ENCODE measurements around the gene MYBL2.

MYBL2 gene

GRCh38 chr20:43723186-43723585 lies 56.3 kb downstream of the MYBL2 start:
- DNase-seq (ENCODE audit: low read depth) = no peak

GRCh38 chr20:43723735-43724134 lies 56.8 kb downstream of the MYBL2 start:
- no peak for DNase-seq (ENCODE audit: low read depth)

- no peak for DNase-seq (ENCODE audit: low read depth)
These were observed 57.5 kb downstream of the MYBL2 start for GRCh38 chr20:43724383-43724782.

- no peak for DNase-seq (ENCODE audit: low read depth)
These were observed 58.8 kb downstream of the MYBL2 start for GRCh38 chr20:43725666-43726065.

- DNase-seq (ENCODE audit: low read depth) = no peak
These were observed 59.4 kb downstream of the MYBL2 start for GRCh38 chr20:43726333-43726732.

- DNase-seq (ENCODE audit: low read depth) = no peak
These were observed 60.0 kb downstream of the MYBL2 start, which contains the start of gene GTSF1L for GRCh38 chr20:43726811-43727338. Gene GTSF1L, minus strand, starts transcription at chr20:43727002. Its CDS starts 308 bp downstream, at chr20:43726694.

- DNase-seq (ENCODE audit: low read depth) = no peak
These were observed 61.2 kb downstream of the MYBL2 start for GRCh38 chr20:43727980-43728590.

- DNase-seq (ENCODE audit: low read depth) = no peak
These were observed 61.9 kb downstream of the MYBL2 start for GRCh38 chr20:43728686-43729255.

GRCh38 chr20:43731469-43731868 lies 64.6 kb downstream of the MYBL2 start:
- DNase-seq (ENCODE audit: low read depth) = no peak

GRCh38 chr20:43731927-43732326 lies 65.0 kb downstream of the MYBL2 start:
- DNase-seq (ENCODE audit: low read depth) = no peak

GRCh38 chr20:43736588-43737158 lies 69.8 kb downstream of the MYBL2 start:
- DNase-seq (ENCODE audit: low read depth) = no peak

- no peak for DNase-seq (ENCODE audit: low read depth)
These were observed 71.0 kb downstream of the MYBL2 start for GRCh38 chr20:43737925-43738324.

GRCh38 chr20:43739148-43739749 lies 72.3 kb downstream of the MYBL2 start:
- no peak for DNase-seq (ENCODE audit: low read depth)

- no peak for DNase-seq (ENCODE audit: low read depth)
These were observed 73.7 kb downstream of the MYBL2 start for GRCh38 chr20:43740642-43741041.

GRCh38 chr20:43744151-43744611 lies 77.3 kb downstream of the MYBL2 start:
- no peak for DNase-seq (ENCODE audit: low read depth)

- DNase-seq (ENCODE audit: low read depth) = no peak
These were observed 78.2 kb downstream of the MYBL2 start for GRCh38 chr20:43744966-43745730.

- DNase-seq (ENCODE audit: low read depth) = no peak
These were observed 79.6 kb downstream of the MYBL2 start for GRCh38 chr20:43746344-43747137.

- DNase-seq (ENCODE audit: low read depth) = no peak
These were observed 81.4 kb downstream of the MYBL2 start for GRCh38 chr20:43748274-43748673.

GRCh38 chr20:43749734-43750294 lies 82.9 kb downstream of the MYBL2 start:
- peak; percentile 39 for DNase-seq (ENCODE audit: low read depth)

- DNase-seq (ENCODE audit: low read depth) = no peak
These were observed 83.9 kb downstream of the MYBL2 start for GRCh38 chr20:43750774-43751166.
